HG02798 (cell line): ENCODE results near the gene DENND1A.
"Not testable (repeated sequence)": the region's sequence is repeated elsewhere in the genome, so short reads cannot be mapped to it uniquely, and the experiment has no call there.

Source experiments
- ATAC-seq: cut with Tn5 transposase; IDR thresholded peaks from one replicate; pipeline ENCODE4 v1.9.1; 2021; ENCODE audit warnings: mild to moderate bottlenecking; ENCODE audit not compliant: unreplicated experiment, poor library complexity

The DENND1A gene

DNA sequence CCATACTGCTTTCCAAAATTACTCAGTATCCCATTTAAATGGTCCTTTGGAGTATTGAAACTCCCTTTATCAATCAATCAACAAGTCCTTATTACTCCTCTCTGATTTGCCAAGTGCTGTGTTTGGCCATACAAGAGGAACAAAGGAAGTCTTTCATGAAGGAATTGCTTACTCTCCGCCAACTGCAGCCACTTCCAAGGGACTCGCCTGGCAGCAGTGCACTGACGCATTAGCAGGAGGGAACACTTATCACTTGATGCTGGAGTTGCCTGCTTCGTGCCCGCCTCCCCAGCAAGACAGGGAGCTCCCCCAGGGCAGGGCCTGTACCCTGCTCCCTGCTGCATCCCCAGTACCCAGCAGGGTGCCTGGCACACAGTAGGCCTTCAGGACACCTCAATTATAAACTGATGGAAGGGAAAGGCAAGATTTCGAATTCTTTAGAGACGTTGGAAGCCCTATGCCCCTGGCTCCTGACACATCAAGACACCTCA is 476.1 kb downstream of the DENND1A start:
- ATAC-seq = no peak

GRCh38 chr9:123453076-123453667 is 476.8 kb downstream of the DENND1A start:
- no peak for ATAC-seq

DNA sequence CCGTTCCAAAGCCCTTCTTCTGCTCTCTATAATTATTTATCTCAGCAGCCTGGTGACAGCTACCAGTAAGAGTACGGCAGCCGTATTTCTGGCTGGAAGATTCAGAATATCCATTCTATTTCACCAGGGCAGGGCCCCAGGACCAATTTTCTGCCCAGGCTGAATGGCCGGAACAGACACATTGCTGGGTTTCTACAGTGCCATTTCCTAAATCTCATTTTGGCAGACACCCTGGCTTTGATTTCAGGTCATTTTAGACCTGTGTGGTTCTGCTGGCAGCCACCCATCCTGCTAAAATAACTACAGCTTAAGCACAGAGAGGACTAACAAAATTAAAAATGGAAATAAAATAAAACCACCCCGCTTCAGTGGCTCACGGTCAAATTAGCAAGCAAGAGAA is 478.9 kb downstream of the DENND1A start:
- no peak for ATAC-seq

GRCh38 chr9:123450098-123450770 is 479.7 kb downstream of the DENND1A start:
- no peak for ATAC-seq

DNA sequence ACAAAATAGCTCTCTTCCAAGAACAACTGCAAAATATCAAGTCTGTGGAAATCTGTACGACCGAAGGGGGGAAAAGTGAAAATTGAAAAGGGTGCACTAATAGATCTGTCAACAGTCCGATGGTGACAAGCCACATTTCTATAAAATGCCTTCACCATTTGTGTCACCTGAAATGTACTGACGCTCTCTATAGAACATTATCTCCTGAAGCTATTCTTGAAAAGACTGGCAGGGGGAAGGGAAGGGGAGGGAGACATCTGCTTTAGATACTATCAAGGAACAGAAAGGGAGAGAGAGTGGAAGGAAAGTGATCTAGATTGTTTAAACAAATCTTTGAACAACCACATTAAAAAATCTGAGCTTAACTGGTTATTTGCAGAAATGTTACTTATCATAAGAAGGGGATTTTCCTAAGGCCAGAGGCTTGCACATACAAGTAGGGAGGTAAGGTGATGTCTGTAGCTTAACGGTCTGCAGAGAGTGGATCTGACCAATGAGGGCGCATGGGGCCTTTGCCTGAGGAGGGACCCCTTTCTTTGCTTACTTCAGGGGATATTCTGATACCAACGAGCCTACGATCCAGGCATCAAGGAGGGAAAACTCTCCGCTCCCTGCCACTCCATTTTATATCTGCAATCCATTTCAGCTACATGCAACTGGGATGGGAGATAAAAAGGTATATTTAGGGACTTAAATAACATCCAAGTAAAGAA is 481.8 kb downstream of the DENND1A start:
- no peak for ATAC-seq

DNA sequence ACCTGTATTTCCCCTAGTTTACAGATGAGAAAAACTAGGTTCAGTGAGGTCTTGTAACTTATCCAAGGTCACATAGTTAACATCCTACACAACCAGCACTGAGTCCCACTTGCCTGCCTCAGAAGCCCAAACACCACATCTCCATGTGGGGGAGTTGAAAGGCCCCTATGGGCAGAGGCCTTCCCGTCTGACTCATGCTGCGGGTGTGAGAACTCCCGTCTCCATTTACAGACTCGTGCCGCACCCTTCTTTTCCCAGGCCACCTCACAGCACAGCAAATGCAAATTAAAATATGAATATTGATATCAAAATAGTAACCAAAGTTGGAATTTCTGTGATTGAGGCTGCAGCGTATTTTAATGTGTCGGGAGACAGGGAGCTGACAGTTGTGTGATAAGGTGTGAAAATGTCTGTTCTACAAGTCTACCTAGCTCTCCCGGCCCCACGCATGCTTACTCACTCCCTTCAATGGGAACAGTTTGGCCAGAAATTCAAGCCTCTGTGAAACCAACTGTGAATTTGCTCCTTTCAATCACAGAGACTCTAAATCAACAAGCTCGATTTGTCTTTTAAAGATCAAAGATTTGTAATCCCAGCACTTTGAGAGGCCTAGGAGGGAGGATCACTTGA is 483.8 kb downstream of the DENND1A start:
- no peak for ATAC-seq

- ATAC-seq = no peak
Observed at GRCh38 chr9:123445116-123445515, 484.8 kb downstream of the DENND1A start.

DNA sequence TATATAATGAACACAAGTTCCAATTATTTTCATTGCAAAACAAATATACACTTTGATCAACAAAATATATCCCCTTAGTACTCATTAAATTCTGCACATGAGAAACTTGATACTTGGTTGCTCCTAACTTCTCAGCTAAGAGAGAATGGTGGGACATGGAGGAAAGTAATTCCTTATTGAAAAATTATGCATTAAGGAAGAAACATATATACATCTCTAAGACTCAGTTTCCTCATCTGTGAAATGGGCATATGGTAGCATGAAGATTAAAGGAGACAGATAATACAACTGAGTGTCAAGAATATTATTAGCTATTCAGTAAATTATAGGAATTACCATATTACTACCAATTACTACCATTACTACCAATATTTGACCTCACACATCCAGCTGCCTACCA is 488.2 kb downstream of the DENND1A start:
- ATAC-seq = no peak

DNA sequence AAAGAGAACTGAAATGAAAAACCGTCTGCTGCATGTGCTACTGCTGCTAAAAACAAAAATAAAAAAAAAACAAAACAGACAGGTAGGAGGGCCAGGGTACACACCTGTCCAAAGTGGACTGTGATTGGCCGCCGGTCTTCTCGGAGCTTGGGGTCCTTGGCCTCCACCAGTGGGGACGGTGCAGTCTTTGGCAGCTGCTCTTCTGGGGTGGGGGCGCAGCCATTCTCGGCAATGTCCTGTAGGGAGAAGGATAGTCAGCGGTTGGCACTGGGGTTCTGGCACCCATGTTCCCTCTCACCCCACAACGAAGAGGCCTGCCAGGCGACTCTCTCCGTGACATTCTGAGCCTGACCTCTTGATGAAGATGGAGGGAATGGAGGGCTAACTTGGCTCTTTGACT is 489.7 kb downstream of the DENND1A start:
- ATAC-seq = no peak

DNA sequence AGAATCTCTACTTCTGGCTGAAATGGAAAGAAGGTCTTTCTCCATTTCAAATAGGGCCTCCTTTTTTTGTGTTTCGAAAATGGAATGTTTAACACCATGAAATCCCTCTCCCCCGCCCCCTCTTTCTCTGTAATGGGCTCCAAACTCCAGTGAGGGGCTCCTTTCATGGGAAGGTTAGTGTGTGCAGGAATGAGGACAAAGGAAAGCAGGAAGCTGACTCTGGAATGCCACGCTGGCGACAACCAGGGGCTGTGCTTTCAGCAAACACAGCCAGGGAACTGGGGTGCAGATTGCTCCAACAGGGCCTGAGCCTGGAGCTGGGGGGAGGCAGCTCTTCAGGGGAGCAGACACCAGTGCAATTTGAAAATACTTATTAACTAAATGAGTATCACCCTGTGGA is 491.1 kb downstream of the DENND1A start:
- no peak for ATAC-seq

DNA sequence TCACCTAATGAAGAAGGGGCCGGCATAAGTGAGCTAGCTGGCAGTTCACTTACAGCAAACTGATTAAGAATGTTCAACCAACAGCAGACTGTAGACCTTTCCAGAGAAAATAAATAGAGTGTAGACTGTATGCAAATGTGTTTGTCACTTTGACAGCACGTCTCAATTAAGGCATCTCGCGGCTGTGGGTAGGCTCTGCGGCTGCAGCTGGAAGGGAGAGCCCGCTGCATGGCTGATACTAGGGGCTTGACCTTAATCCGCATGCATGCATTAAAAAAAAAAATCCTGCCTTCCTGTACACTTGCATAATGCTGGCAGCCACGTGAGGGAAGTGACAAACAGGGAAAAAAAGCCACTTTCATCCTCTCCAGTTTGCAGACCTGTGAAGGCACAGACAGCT is 491.6 kb downstream of the DENND1A start:
- no peak for ATAC-seq

GRCh38 chr9:123437201-123437600 is 492.7 kb downstream of the DENND1A start:
- ATAC-seq = no peak

- no peak for ATAC-seq
Observed at GRCh38 chr9:123435471-123435870, 494.5 kb downstream of the DENND1A start.

- no peak for ATAC-seq
Observed at GRCh38 chr9:123434619-123435240, 495.2 kb downstream of the DENND1A start.

DNA sequence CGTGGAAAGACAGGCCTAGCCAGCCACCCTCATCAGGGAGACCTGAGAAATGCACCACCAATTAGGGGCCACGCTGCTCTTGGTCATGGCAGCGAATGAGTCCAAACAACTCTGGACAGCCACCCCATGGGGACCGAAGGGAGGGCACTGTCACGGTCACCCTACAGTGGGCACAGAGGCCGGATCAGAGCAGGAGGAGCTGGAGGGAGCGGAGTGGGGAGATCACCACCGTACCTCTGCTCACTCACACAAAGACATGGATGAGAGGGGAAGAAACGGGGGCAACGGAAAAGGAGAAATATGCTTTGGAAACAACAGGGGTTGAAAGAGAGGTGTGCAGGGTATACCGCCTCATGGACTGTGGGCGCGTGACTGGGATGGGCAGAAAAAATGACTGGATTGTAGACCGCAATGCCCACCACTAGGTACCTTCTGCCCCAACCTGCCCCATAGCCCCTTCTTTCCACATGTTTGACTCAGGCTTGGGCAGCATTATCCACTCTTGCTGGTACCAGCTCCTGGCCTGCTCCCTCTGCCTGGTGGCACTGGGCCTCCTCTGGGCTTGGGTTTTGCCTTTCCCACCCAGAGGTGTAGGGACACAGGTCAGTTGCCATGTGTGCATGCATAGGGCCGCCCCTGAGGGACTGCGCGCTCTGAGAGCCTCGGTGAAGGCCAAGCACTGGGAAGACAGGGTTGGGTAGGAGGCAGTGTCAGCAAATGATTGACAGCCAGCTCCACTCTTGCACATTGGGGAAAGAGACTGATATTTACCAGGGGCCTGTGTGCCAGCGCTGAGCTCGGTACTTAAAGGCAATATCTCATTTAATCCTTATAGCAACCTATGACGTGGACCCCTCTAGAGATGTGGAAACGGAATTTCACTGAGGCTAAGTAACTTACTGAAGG is 497.3 kb downstream of the DENND1A start:
- ATAC-seq = no peak

DNA sequence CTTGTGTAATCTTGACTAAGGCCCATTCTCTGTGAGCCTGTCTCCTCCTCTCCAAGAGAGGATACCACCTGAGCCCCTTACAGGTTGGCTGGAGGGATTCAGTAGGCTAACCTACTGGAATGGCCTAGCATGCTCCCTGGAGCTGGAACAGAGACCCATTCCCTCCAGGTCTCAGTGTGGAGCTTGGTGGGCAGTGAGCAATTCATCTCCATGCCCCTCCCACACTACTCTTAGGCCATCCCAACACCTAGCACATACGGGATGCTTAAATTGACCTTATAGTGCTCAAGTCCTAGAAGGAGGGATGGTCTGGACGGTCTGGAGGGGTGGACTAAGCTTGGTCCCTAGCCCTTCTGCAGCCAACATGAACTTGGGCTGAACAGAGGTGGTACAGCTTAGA is 498.3 kb downstream of the DENND1A start:
- ATAC-seq = no peak

GRCh38 chr9:123428450-123428849 is 501.5 kb downstream of the DENND1A start:
- ATAC-seq = not testable (repeated sequence)

DNA sequence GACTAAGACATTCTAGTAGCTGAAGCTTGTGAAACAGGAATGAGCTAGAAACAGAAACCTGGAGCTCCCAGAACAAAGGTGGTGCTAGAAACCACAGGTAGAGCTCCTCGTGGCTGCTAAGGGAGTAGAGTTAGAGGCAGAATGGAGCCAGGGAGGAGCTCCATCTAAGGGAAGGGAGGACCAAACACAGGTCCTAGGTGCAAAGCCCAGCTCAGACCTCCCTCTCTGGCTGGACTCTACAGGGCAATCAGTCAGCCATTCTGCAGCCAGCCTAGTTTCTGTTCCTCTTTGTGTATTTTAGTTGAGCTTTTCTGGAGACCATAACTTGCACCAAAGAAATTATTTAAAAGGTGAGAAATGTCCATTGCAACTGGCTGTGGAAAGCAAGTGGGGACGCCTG is 503.5 kb downstream of the DENND1A start:
- ATAC-seq = peak; percentile 70

DNA sequence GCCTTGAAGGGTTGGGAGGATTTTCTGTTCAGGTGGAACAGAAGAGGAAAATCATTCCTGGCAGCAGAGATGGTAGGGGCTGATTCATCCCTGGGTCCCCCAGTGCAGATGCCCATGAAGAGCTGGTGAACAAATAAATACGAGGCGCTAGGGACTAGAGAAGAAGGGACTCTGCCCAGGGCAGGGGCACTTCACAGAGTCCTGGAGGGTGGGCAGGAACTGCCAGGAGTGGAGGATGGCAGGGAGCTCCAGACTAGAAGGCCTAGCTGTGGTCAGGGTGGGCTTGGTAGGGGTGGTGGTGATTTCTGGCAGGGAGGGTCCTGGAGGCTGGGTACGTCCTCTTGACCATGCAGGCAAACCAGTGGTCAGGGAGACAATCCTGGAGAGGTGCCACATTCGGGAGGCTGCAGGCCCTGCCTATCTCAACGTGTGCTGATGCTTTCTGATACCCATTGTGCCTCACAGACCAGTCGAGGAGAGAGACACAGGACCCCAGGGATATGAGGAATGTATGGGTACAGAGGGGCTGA is 504.0 kb downstream of the DENND1A start:
- ATAC-seq = no peak
